ENCODE results near the gene MORF4L1.

DNA sequence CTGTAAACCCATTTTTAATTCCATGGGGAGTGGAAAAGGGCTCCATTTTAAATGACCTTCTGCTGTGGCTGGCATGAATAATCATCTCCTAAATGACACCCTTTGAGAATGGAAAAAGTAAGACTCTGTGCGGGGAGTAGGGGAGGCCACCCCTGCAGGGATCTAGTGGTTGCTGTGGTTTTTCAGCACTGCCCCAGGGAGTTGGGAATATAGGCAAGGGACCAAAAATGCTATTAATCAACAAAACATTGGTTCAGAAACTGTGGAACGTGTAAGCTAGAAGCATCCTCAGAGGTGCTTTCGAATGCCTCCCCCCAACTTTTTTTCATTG, 31.3 kb upstream of the MORF4L1 start:
- TF ChIP-seq, protein P1, sequence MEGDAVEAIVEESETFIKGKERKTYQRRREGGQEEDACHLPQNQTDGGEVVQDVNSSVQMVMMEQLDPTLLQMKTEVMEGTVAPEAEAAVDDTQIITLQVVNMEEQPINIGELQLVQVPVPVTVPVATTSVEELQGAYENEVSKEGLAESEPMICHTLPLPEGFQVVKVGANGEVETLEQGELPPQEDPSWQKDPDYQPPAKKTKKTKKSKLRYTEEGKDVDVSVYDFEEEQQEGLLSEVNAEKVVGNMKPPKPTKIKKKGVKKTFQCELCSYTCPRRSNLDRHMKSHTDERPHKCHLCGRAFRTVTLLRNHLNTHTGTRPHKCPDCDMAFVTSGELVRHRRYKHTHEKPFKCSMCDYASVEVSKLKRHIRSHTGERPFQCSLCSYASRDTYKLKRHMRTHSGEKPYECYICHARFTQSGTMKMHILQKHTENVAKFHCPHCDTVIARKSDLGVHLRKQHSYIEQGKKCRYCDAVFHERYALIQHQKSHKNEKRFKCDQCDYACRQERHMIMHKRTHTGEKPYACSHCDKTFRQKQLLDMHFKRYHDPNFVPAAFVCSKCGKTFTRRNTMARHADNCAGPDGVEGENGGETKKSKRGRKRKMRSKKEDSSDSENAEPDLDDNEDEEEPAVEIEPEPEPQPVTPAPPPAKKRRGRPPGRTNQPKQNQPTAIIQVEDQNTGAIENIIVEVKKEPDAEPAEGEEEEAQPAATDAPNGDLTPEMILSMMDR (conservative IDR thresholded peaks at IDR 0.05; ENCODE audit: low read depth in 2 of 2): no peak
- TF ChIP-seq EZH2phosphoT487 (IDR thresholded peaks at IDR 0.05; ENCODE audit: unreplicated experiment) (no peak), EZH2 (IDR thresholded peaks at IDR 0.05; ENCODE audit: low read depth, unreplicated experiment) (no peak), POLR2AphosphoS5 (IDR thresholded peaks at IDR 0.05; ENCODE audit: low read depth) (no peak), STAT1 (IDR thresholded peaks at IDR 0.05; ENCODE audit: unreplicated experiment) (no peak), NANOG (IDR thresholded peaks at IDR 0.05; ENCODE audit: borderline replicate concordance) (no peak), ZNF114 (CRISPR knock-in tag; IDR thresholded peaks at IDR 0.05) (no peak)
- TF ChIP-seq, protein P2, sequence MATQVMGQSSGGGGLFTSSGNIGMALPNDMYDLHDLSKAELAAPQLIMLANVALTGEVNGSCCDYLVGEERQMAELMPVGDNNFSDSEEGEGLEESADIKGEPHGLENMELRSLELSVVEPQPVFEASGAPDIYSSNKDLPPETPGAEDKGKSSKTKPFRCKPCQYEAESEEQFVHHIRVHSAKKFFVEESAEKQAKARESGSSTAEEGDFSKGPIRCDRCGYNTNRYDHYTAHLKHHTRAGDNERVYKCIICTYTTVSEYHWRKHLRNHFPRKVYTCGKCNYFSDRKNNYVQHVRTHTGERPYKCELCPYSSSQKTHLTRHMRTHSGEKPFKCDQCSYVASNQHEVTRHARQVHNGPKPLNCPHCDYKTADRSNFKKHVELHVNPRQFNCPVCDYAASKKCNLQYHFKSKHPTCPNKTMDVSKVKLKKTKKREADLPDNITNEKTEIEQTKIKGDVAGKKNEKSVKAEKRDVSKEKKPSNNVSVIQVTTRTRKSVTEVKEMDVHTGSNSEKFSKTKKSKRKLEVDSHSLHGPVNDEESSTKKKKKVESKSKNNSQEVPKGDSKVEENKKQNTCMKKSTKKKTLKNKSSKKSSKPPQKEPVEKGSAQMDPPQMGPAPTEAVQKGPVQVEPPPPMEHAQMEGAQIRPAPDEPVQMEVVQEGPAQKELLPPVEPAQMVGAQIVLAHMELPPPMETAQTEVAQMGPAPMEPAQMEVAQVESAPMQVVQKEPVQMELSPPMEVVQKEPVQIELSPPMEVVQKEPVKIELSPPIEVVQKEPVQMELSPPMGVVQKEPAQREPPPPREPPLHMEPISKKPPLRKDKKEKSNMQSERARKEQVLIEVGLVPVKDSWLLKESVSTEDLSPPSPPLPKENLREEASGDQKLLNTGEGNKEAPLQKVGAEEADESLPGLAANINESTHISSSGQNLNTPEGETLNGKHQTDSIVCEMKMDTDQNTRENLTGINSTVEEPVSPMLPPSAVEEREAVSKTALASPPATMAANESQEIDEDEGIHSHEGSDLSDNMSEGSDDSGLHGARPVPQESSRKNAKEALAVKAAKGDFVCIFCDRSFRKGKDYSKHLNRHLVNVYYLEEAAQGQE (IDR thresholded peaks at IDR 0.05; ENCODE audit: unreplicated experiment): no peak
- TF ChIP-seq, protein P3, sequence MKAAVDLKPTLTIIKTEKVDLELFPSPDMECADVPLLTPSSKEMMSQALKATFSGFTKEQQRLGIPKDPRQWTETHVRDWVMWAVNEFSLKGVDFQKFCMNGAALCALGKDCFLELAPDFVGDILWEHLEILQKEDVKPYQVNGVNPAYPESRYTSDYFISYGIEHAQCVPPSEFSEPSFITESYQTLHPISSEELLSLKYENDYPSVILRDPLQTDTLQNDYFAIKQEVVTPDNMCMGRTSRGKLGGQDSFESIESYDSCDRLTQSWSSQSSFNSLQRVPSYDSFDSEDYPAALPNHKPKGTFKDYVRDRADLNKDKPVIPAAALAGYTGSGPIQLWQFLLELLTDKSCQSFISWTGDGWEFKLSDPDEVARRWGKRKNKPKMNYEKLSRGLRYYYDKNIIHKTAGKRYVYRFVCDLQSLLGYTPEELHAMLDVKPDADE (IDR thresholded peaks at IDR 0.05): no peak

Measured in GM23338 (cell line).